ENCODE data around the gene UBAC2. TPM values are rescaled to one million over a fixed set of nuclear protein-coding genes. Genes with fewer than 3 reads are reported as not detected.
"Not testable (repeated sequence)": the region's sequence is repeated elsewhere in the genome, so short reads cannot be mapped to it uniquely, and the experiment has no call there.

Gene UBAC2
- total RNA-seq, 2 donors from 2014 or later, result 39.0 to 46.1 TPM

GRCh38 chr13:99197117-99197651 lies 3.5 kb upstream of the UBAC2 start:
- H3K9me3 Mint-ChIP-seq, result no peaks in the 10 kb centered on the region
- peaks cover 12% of the 10 kb centered on the region for H3K4me1 Mint-ChIP-seq
- H3K36me3 Mint-ChIP-seq (ENCODE audit: low read depth), result peaks cover 21% of the 10 kb centered on the region
- H3K27me3 Mint-ChIP-seq, result no peaks in the 10 kb centered on the region
- ATAC-seq (replicated peaks), result no peak
- no peak overlapping the region for H3K4me3 Mint-ChIP-seq
- no peak overlapping the region for H3K27ac Mint-ChIP-seq

GRCh38 chr13:99199541-99200431 lies 868 bp upstream of the UBAC2 start:
- H3K27ac Mint-ChIP-seq, result peak overlapping the region; percentile 94
- H3K36me3 Mint-ChIP-seq (ENCODE audit: low read depth), result peaks cover 44% of the 10 kb centered on the region
- no peaks in the 10 kb centered on the region for H3K9me3 Mint-ChIP-seq
- peaks cover 29% of the 10 kb centered on the region for H3K4me1 Mint-ChIP-seq
- H3K27me3 Mint-ChIP-seq, result no peaks in the 10 kb centered on the region
- peak overlapping the region; percentile 94 for H3K4me3 Mint-ChIP-seq
- ATAC-seq (replicated peaks), result no peak

GRCh38 chr13:99203601-99204579 lies 3.2 kb downstream of the UBAC2 start:
- H3K27me3 Mint-ChIP-seq, result no peaks in the 10 kb centered on the region
- H3K36me3 Mint-ChIP-seq (ENCODE audit: low read depth), result peaks cover 76% of the 10 kb centered on the region
- peak overlapping the region; percentile 94 for H3K4me3 Mint-ChIP-seq
- peak overlapping the region; percentile 90 for H3K27ac Mint-ChIP-seq
- no peaks in the 10 kb centered on the region for H3K9me3 Mint-ChIP-seq
- peaks cover 57% of the 10 kb centered on the region for H3K4me1 Mint-ChIP-seq
- peak; percentile 22 for ATAC-seq (replicated peaks)

- peak overlapping the region; percentile 94 for H3K4me3 Mint-ChIP-seq
- ATAC-seq (replicated peaks), result no peak
- peaks cover 59% of the 10 kb centered on the region for H3K4me1 Mint-ChIP-seq
- H3K27ac Mint-ChIP-seq, result peak overlapping the region; percentile 90
- H3K9me3 Mint-ChIP-seq, result no peaks in the 10 kb centered on the region
- H3K36me3 Mint-ChIP-seq (ENCODE audit: low read depth), result peaks cover 79% of the 10 kb centered on the region
- no peaks in the 10 kb centered on the region for H3K27me3 Mint-ChIP-seq
Observed at GRCh38 chr13:99205621-99206220, 5.1 kb downstream of the UBAC2 start.

- H3K27me3 Mint-ChIP-seq, result no peaks in the 10 kb centered on the region
- ATAC-seq (replicated peaks), result no peak
- peaks cover 82% of the 10 kb centered on the region for H3K36me3 Mint-ChIP-seq (ENCODE audit: low read depth)
- H3K9me3 Mint-ChIP-seq, result no peaks in the 10 kb centered on the region
- H3K4me3 Mint-ChIP-seq, result peak overlapping the region; percentile 94
- H3K4me1 Mint-ChIP-seq, result peaks cover 64% of the 10 kb centered on the region
- peak overlapping the region; percentile 90 for H3K27ac Mint-ChIP-seq
Observed at GRCh38 chr13:99206226-99206625, 5.6 kb downstream of the UBAC2 start.

- Mint-ChIP-seq H3K4me3 (peak overlapping the region; percentile 94), H3K27ac (peak overlapping the region; percentile 1), H3K36me3 (ENCODE audit: low read depth) (peaks cover 80% of the 10 kb centered on the region), H3K9me3 (no peaks in the 10 kb centered on the region), H3K4me1 (peaks cover 71% of the 10 kb centered on the region), H3K27me3 (no peaks in the 10 kb centered on the region)
- ATAC-seq (replicated peaks), result no peak
Observed at GRCh38 chr13:99206873-99207272, 6.2 kb downstream of the UBAC2 start.

GRCh38 chr13:99207511-99207910 lies 6.9 kb downstream of the UBAC2 start:
- H3K4me3 Mint-ChIP-seq, result peak overlapping the region; percentile 94
- H3K9me3 Mint-ChIP-seq, result no peaks in the 10 kb centered on the region
- H3K4me1 Mint-ChIP-seq, result peaks cover 70% of the 10 kb centered on the region

GRCh38 chr13:99208185-99208584 lies 7.5 kb downstream of the UBAC2 start:
- Mint-ChIP-seq H3K27me3 (no peaks in the 10 kb centered on the region), H3K36me3 (ENCODE audit: low read depth) (peaks cover 75% of the 10 kb centered on the region), H3K9me3 (no peaks in the 10 kb centered on the region), H3K27ac (no peak overlapping the region), H3K4me3 (peak overlapping the region; percentile 5), H3K4me1 (peaks cover 71% of the 10 kb centered on the region)
- ATAC-seq (replicated peaks), result no peak

More at GRCh38 chr13:99207511-99207910, 6.9 kb downstream of the UBAC2 start:
- Mint-ChIP-seq H3K36me3 (ENCODE audit: low read depth) (peaks cover 77% of the 10 kb centered on the region), H3K27me3 (no peaks in the 10 kb centered on the region), H3K27ac (no peak overlapping the region)
- ATAC-seq (replicated peaks), result no peak

- Mint-ChIP-seq H3K27me3 (no peaks in the 10 kb centered on the region), H3K4me3 (peak overlapping the region; percentile 5), H3K4me1 (peaks cover 65% of the 10 kb centered on the region), H3K36me3 (ENCODE audit: low read depth) (peaks cover 73% of the 10 kb centered on the region), H3K9me3 (no peaks in the 10 kb centered on the region), H3K27ac (no peak overlapping the region)
- no peak for ATAC-seq (replicated peaks)
Observed at GRCh38 chr13:99208845-99209527, 8.3 kb downstream of the UBAC2 start.

GRCh38 chr13:99210627-99211026 lies 10.0 kb downstream of the UBAC2 start:
- not testable (repeated sequence) for H3K27ac Mint-ChIP-seq; H3K27me3 Mint-ChIP-seq; H3K9me3 Mint-ChIP-seq; ATAC-seq (replicated peaks); H3K4me3 Mint-ChIP-seq
- peaks cover 65% of the 10 kb centered on the region for H3K4me1 Mint-ChIP-seq
- peaks cover 73% of the 10 kb centered on the region for H3K36me3 Mint-ChIP-seq (ENCODE audit: low read depth)

- H3K27ac Mint-ChIP-seq, result no peak overlapping the region
- no peak for ATAC-seq (replicated peaks)
Observed at GRCh38 chr13:99211421-99212035, 10.9 kb downstream of the UBAC2 start.

GRCh38 chr13:99214232-99214631 lies 13.6 kb downstream of the UBAC2 start:
- ATAC-seq (replicated peaks), result peak; percentile 82
- Mint-ChIP-seq H3K36me3 (ENCODE audit: low read depth) (peaks cover 62% of the 10 kb centered on the region), H3K4me1 (peaks cover 67% of the 10 kb centered on the region), H3K9me3 (no peaks in the 10 kb centered on the region), H3K27ac (peak overlapping the region; percentile 94), H3K27me3 (no peaks in the 10 kb centered on the region), H3K4me3 (peak overlapping the region; percentile 93)

More at GRCh38 chr13:99211421-99212035, 10.9 kb downstream of the UBAC2 start:
- no peaks in the 10 kb centered on the region for H3K27me3 Mint-ChIP-seq
- H3K36me3 Mint-ChIP-seq (ENCODE audit: low read depth), result peaks cover 67% of the 10 kb centered on the region
- no peaks in the 10 kb centered on the region for H3K9me3 Mint-ChIP-seq
- no peak overlapping the region for H3K4me3 Mint-ChIP-seq
- peaks cover 57% of the 10 kb centered on the region for H3K4me1 Mint-ChIP-seq

- Mint-ChIP-seq H3K4me3 (peak overlapping the region; percentile 93), H3K27ac (peak overlapping the region; percentile 94), H3K27me3 (no peaks in the 10 kb centered on the region), H3K9me3 (no peaks in the 10 kb centered on the region), H3K4me1 (peaks cover 68% of the 10 kb centered on the region), H3K36me3 (ENCODE audit: low read depth) (peaks cover 58% of the 10 kb centered on the region)
- ATAC-seq (replicated peaks), result peak; percentile 51
Observed at GRCh38 chr13:99214731-99215130, 14.1 kb downstream of the UBAC2 start.

All from activated T-helper 17 cell treated with anti-CD3 and anti-CD28 coated beads, Interleukin-2, amount 50 U/mL, for 72 hours (primary cell).